Measurements from ENCODE around the gene SPATA1. TPM values are rescaled to one million over a fixed set of nuclear protein-coding genes. Genes with fewer than 3 reads are reported as not detected.
A peak's percentile ranks its signal among the peaks of the same experiment; 100 is the strongest.

Gene SPATA1
- total and polyA plus RNA-seq, 2 of the 13 experiments (the other 11 are each of a cell fraction or from before 2014, with no cell fraction given): 0.70 to 1.4 TPM

GRCh38 chr1:84504580-84505492 is 1.4 kb upstream of the SPATA1 start (continued):
- TF ChIP-seq SRY (CRISPR knock-in tag; IDR thresholded peaks at IDR 0.05): no peak
- no peak for TF ChIP-seq KDM5A (IDR thresholded peaks at IDR 0.05; ENCODE audit: borderline replicate concordance, low read length)
- TF ChIP-seq E2F5 (CRISPR knock-in tag; conservative IDR thresholded peaks at IDR 0.05): no peak

- under 1% methylated on average over 13 of the region's 47 CpGs for WGBS (ENCODE audit: low lambda C conversion rate)
- no peaks in the 10 kb centered on the region for H3K27me3 ChIP-seq (ENCODE audit: control insufficient read depth in 1 of 2, insufficient read depth in 2 of 2, low read length in 2 of 2)
- peak overlapping the region; percentile 96 for H3K4me2 ChIP-seq (ENCODE audit: low read depth, low read length)
- FAIRE-seq: no peak
- POLR2A ChIA-PET: interaction anchor here (1.0 to 4.9 kb wide), 12 partner anchors 9 to 1066 kb away, joined by 3 to 90 read pairs (median 5); partner anchors contain the start of genes CTBS and RPF1
- H3K27ac ChIP-seq (ENCODE audit: extremely low read length, insufficient read depth, low read length): peak overlapping the region; percentile 99
- peaks cover 54% of the 10 kb centered on the region for H3K79me2 ChIP-seq (ENCODE audit: insufficient read depth, low read length)
- DNase-seq (ENCODE audit: low spot score): no peak
- intact Hi-C loops (cut with micrococcal nuclease; ENCODE audit: unreplicated experiment) (loop anchor here (2.0 to 5.0 kb wide), 2 partner anchors 37 to 69 kb away; partner anchors contain the start of gene CTBS), in situ Hi-C loops (cut with HindIII; ENCODE audit: extremely low pct_ligation_motif_present, low pct_unique_long_range_greater_than_20kb) (loop anchor here (5.0 kb wide), 1 partner anchor 67 kb away; the partner anchor contains the start of gene CTBS)
- peaks cover 43% of the 10 kb centered on the region for H4K20me1 ChIP-seq (ENCODE audit: insufficient read depth, low read length)
- peaks cover 56% of the 10 kb centered on the region for H3K4me1 ChIP-seq (ENCODE audit: insufficient read depth, low read length)
- peak overlapping the region; percentile 99 for H3K9ac ChIP-seq (ENCODE audit: insufficient read depth, low read depth, low read length)
- H3K36me3 ChIP-seq (replicated peaks in 1 of 2; ENCODE audit: control insufficient read depth in 1 of 2, insufficient read depth in 2 of 2, low read length in 2 of 2): peaks cover 2 to 10% of the 10 kb centered on the region in 2 experiments; a peak in 3 of 5 replicates
- CTCF ChIA-PET (ENCODE audit: low intra/inter-chr PET ratio, low total read pairs): no interaction called here
- peak overlapping the region; percentile 92 to 97 (median 97) for H3K4me3 ChIP-seq (replicated peaks in 1 of 3; ENCODE audit: insufficient read depth in 1 of 3, low read depth in 2 of 3, low read length in 3 of 3)
- H3K9me3 ChIP-seq (ENCODE audit: low read length): no peaks in the 10 kb centered on the region
- no peak overlapping the region for H2AFZ ChIP-seq (ENCODE audit: low read length)
- TSS peak; percentile 51 for BruUV-seq (replicated peaks)
- ATAC-seq: peak; percentile 55
- TF ChIP-seq UBTF (CRISPR knock-in tag; IDR thresholded peaks at IDR 0.05) (peak; percentile 59), PRDM10 (CRISPR knock-in tag; IDR thresholded peaks at IDR 0.05; ENCODE audit: low read depth) (0 out of 2 replicates have a peak, but pooled peaks have one; percentile 21), MBD4 (IDR thresholded peaks at IDR 0.05; ENCODE audit: borderline replicate concordance, low read length) (no peak), FOXA1 (IDR thresholded peaks at IDR 0.05) (no peak), FOXA1 (CRISPR knock-in tag; IDR thresholded peaks at IDR 0.05) (no peak)
Observed at GRCh38 chr1:84505493-84506001, 639 bp upstream of the SPATA1 start.
